Endothelial cell (in vitro differentiated cells): ENCODE results near the gene EIF3K. TPM values are rescaled to one million over a fixed set of nuclear protein-coding genes. Genes with fewer than 3 reads are reported as not detected.
A peak's percentile ranks its signal among the peaks of the same experiment; 100 is the strongest.

Experiments
- DNase-seq: peaks from one replicate; pipeline ENCODE4 v3.0.0; 2021; ENCODE audit warnings: low spot score
- H3K27ac Mint-ChIP-seq: one replicate; pipeline ENCODE4 v1.8.0; 2021; ENCODE audit warnings: mixed read lengths, inconsistent platforms; ENCODE audit not compliant: unreplicated experiment
- H3K27me3 Mint-ChIP-seq: one replicate; pipeline ENCODE4 v1.8.0; 2021; ENCODE audit warnings: mild to moderate bottlenecking, moderate library complexity, mixed read lengths, inconsistent platforms; ENCODE audit not compliant: unreplicated experiment
- H3K36me3 Mint-ChIP-seq: one replicate; pipeline ENCODE4 v1.8.0; 2021; ENCODE audit warnings: mild to moderate bottlenecking, low read depth, mixed read lengths, inconsistent platforms; ENCODE audit not compliant: unreplicated experiment
- H3K4me1 Mint-ChIP-seq: one replicate; pipeline ENCODE4 v1.8.0; 2021; ENCODE audit warnings: mild to moderate bottlenecking, mixed read lengths, inconsistent platforms; ENCODE audit not compliant: unreplicated experiment
- H3K4me3 Mint-ChIP-seq: one replicate; pipeline ENCODE4 v1.8.0; 2021; ENCODE audit warnings: mild to moderate bottlenecking, mixed read lengths, inconsistent platforms; ENCODE audit not compliant: unreplicated experiment
- H3K9me3 Mint-ChIP-seq: one replicate; pipeline ENCODE4 v1.8.0; 2021; ENCODE audit warnings: mixed read lengths, inconsistent platforms; ENCODE audit not compliant: unreplicated experiment
- CTCF ChIP-seq: fragments of 200-600 bp; sonication (generic); IDR thresholded peaks from one replicate; pipeline ENCODE4 v1.5.0; 2021; ENCODE audit warnings: antibody characterized with exemption; ENCODE audit not compliant: unreplicated experiment
- total RNA-seq: library from RNA; stranded (reverse); fragmentation: NEBNext Ultra II Directional; extraction: Animal tissue kit (Norgen Biotek cat#: 25700); gene quantifications from one replicate; pipeline ENCODE4 v1.2.1, GENCODE V29; 2021; ENCODE audit not compliant: unreplicated experiment

The EIF3K gene
- total RNA-seq, 1 donor from 2014 or later, result 469 TPM

GRCh38 chr19:38635483-38636399 is 16.8 kb downstream of the EIF3K start:
- no peak for TF ChIP-seq CTCF
- no peak overlapping the region for H3K27ac Mint-ChIP-seq
- peaks cover 17% of the 10 kb centered on the region for H3K36me3 Mint-ChIP-seq
- H3K4me1 Mint-ChIP-seq, result peaks cover 17% of the 10 kb centered on the region
- no peak for DNase-seq
- H3K27me3 Mint-ChIP-seq, result peaks cover 2% of the 10 kb centered on the region
- H3K9me3 Mint-ChIP-seq, result no peaks in the 10 kb centered on the region
- no peak overlapping the region for H3K4me3 Mint-ChIP-seq

- H3K36me3 Mint-ChIP-seq, result no peaks in the 10 kb centered on the region
- H3K27me3 Mint-ChIP-seq, result peaks cover 4% of the 10 kb centered on the region
- H3K4me1 Mint-ChIP-seq, result peaks cover 20% of the 10 kb centered on the region
- no peak for DNase-seq
- H3K9me3 Mint-ChIP-seq, result no peaks in the 10 kb centered on the region
- TF ChIP-seq CTCF, result no peak
- H3K4me3 Mint-ChIP-seq, result no peak overlapping the region
- no peak overlapping the region for H3K27ac Mint-ChIP-seq
These were observed 19.5 kb downstream of the EIF3K start for GRCh38 chr19:38638461-38638860.

GRCh38 chr19:38639679-38640078 is 20.7 kb downstream of the EIF3K start:
- Mint-ChIP-seq H3K9me3 (no peaks in the 10 kb centered on the region), H3K27me3 (peaks cover 4% of the 10 kb centered on the region), H3K4me3 (no peak overlapping the region), H3K36me3 (no peaks in the 10 kb centered on the region), H3K27ac (peak overlapping the region; percentile 24), H3K4me1 (peaks cover 20% of the 10 kb centered on the region)
- no peak for DNase-seq
- TF ChIP-seq CTCF, result no peak

GRCh38 chr19:38640368-38640767 is 21.4 kb downstream of the EIF3K start:
- Mint-ChIP-seq H3K9me3 (no peaks in the 10 kb centered on the region), H3K27ac (peak overlapping the region; percentile 52), H3K27me3 (peaks cover 4% of the 10 kb centered on the region), H3K4me1 (peaks cover 21% of the 10 kb centered on the region), H3K36me3 (no peaks in the 10 kb centered on the region), H3K4me3 (no peak overlapping the region)
- TF ChIP-seq CTCF, result no peak
- peak; percentile 30 for DNase-seq

- H3K4me1 Mint-ChIP-seq, result peaks cover 12% of the 10 kb centered on the region
- peaks cover 2% of the 10 kb centered on the region for H3K27me3 Mint-ChIP-seq
- H3K4me3 Mint-ChIP-seq, result no peak overlapping the region
- no peak for TF ChIP-seq CTCF
- DNase-seq, result no peak
- H3K27ac Mint-ChIP-seq, result no peak overlapping the region
- H3K9me3 Mint-ChIP-seq, result no peaks in the 10 kb centered on the region
- H3K36me3 Mint-ChIP-seq, result no peaks in the 10 kb centered on the region
These were observed 23.2 kb downstream of the EIF3K start for GRCh38 chr19:38642176-38642575.
